Cardiac fibroblast (primary cell): Measurements from ENCODE around the gene TMEM270.

Experiments used
- DNase-seq, 2 donors: peaks; one replicate each; pipeline versions ENCODE4 v3.0.0 to v3.0.0-alpha.2; 2010; ENCODE audit warnings: low read depth in 2 of 2
- H3K4me3 ChIP-seq, 2 donors: replicated peaks in 1 of 2; 1 replicate in 1 of 2; 2 replicates in 1 of 2; pipeline ENCODE4 v1.5.1; 2011; ENCODE audit warnings: low read depth in 2 of 2, low read length in 2 of 2, mild to moderate bottlenecking in 2 of 2, moderate library complexity in 1 of 2
- CTCF ChIP-seq: IDR thresholded peaks from one replicate; pipeline ENCODE4 v1.5.1; 2011; ENCODE audit warnings: low read depth, mild to moderate bottlenecking, low read length, inconsistent platforms

Gene TMEM270

GRCh38 chr7:73847941-73848723, 12.8 kb upstream of the TMEM270 start:
- no peak for DNase-seq
- H3K4me3 ChIP-seq = no peak overlapping the region
- no peak for TF ChIP-seq CTCF

GRCh38 chr7:73850781-73851207, 10.2 kb upstream of the TMEM270 start:
- H3K4me3 ChIP-seq = no peak overlapping the region
- peak; percentile 97 to 99 for DNase-seq
- TF ChIP-seq CTCF = no peak

- DNase-seq = peak; percentile 93 to 98
- no peak for TF ChIP-seq CTCF
- no peak overlapping the region for H3K4me3 ChIP-seq
Measured at GRCh38 chr7:73851410-73852338, 9.3 kb upstream of the TMEM270 start.

- H3K4me3 ChIP-seq = no peak overlapping the region
- TF ChIP-seq CTCF = no peak
- DNase-seq = no peak
Measured at GRCh38 chr7:73852500-73852899, 8.5 kb upstream of the TMEM270 start.

GRCh38 chr7:73856941-73857340, 4.0 kb upstream of the TMEM270 start:
- H3K4me3 ChIP-seq = no peak overlapping the region
- no peak for TF ChIP-seq CTCF
- no peak for DNase-seq

- TF ChIP-seq CTCF = no peak
- H3K4me3 ChIP-seq = no peak overlapping the region
- peak in 1 of 2 donors; percentile 27 for DNase-seq
Measured at GRCh38 chr7:73858807-73859206, 2.2 kb upstream of the TMEM270 start.
